AG08395 (cell line): ENCODE data around the gene ABCC1.

Experiments used
- DNase-seq: peaks from one replicate; pipeline ENCODE4 v3.0.0; 2012; ENCODE audit warnings: mixed read lengths, low spot score

Gene ABCC1

GRCh38 chr16:15993946-15994665 is 44.7 kb downstream of the ABCC1 start:
- no peak for DNase-seq

GRCh38 chr16:15996432-15997109 is 47.2 kb downstream of the ABCC1 start:
- peak; percentile 82 for DNase-seq

GRCh38 chr16:16000685-16001084 is 51.3 kb downstream of the ABCC1 start:
- no peak for DNase-seq

DNA sequence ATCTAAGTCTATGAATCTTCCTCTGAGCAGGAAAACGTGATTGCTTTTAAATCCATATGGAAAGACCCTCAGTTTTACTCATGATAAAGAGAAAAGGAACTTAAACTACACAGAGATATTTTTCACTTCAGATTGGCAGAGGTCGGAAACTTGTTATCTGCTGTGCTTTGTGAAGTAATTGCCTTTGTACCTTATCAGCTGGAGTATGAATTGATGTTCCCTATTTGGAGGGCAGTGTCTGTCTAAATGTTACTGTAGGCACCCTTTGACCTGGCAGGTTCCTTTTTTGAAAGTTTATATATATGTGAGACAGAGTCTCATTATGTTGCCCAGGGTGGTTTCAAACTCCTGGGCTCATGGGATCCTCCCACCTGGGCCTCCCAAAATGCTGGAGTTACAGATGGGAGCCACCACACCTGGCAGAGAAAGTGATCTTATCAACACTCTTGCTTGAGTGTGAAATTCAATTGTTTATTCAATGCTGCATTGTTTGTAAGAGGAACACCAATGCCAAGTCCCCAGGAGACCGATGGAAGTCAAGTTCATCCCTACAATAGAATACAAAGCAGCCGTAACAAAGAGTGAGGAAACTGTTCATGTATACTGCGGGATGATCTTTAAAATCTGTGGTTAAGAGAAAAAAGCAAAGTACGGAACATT is 52.3 kb downstream of the ABCC1 start:
- no peak for DNase-seq

DNA sequence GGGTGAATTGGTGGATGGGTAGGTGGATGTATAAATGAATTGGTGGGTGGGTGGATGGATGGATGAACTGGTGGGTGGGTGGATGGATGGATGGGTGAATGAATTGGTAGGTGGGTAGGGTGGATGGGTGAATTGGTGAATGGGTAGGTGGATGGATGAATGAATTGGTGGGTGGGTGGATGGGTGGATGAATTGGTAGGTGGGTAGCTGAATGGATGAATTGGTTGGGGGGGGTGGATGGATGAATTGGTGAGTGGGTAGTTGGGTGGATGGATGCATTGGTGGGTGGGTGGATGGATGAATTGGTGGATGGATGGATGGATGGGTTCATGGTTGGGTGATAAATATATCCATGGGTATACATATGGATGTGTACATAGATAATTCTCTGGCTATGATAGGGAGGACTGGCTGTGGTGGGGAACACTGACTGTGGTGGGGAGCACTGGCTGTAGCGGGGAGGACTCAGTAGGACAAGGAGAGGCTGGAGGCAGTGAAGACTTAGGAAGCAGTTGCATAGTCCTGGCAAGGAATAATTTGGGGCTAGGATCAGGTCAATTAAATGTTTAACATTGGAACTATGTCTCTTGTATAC is 54.4 kb downstream of the ABCC1 start:
- DNase-seq, result no peak

DNA sequence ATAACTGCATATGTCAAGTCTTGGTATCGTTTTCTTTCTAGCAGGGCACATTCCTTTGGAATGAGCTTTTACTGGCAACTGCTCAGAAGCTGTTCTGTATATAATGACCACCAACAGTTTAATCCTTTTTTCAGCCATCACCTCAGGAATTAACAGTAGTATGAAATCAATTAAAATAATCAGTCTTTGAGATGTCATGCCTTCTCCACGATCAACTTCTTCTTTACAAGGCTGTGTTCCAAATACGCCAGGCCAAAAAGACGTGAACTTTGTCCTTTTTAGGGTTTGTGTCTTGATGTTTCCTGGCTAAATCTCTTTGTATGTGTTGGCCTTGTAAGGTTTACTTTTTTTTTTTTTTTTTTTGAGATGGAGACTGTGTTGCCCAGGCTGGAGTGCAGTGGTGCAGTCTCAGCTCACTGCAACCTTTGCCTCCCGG is 54.9 kb downstream of the ABCC1 start:
- peak; percentile 62 for DNase-seq

DNA sequence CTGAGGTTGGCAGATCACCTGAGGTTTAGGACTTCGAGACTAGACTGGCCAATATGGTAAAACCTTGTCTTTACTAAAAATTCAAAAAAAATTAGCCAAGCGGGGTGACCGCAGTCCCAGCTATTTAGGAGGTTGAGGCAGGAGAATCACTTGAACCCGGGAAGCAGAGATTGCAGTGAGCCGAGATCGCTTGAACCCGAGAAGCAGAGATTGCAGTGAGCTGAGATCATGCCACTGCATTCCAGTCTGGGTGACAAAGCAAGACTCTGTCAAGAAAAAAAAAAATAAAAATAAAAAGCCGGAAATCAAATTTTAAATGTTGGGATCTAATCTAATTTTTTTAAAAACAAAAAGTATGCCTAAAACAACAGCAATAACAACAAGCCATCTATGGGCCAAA is 56.3 kb downstream of the ABCC1 start:
- DNase-seq, result no peak

DNA sequence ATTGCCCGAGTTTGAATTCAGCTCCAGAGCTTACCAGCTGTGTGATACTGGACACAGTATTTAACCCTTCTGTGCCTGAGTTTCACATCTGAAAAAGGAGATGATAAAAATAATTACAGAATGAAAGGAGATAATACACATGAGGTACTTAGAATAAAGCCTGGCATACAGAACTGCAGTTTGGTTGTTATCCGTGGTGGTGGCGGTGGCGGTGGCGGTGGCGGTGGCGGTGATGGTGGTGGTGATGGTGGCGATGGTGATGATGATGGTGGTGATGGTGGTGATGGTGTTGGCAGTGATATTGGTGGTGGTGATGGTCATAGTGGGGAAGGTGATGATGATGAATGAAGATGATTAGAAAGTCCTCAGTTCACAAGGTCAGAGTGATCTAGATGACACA is 57.2 kb downstream of the ABCC1 start:
- no peak for DNase-seq

GRCh38 chr16:16007743-16008111 is 58.3 kb downstream of the ABCC1 start:
- no peak for DNase-seq

DNA sequence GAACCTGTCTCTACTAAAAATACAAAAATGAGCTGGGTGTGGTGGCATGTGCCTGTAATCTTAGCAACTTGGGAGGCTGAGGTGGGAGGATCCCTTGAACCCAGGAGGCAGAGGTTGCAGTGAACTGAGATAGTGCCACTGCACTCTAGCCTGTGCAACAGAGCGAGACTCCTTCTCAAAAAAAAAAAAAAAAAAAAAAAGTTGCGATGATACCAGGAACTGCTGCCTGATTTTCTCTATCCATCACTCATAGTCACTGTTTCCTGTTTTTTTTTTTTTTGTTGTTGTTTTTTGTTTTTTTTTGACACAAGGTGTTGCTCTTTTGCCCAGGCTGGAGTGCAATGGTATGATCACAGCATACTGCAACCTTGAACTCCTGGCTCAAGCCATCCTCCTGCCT is 59.2 kb downstream of the ABCC1 start:
- no peak for DNase-seq

GRCh38 chr16:16009401-16009800 is 60.0 kb downstream of the ABCC1 start:
- no peak for DNase-seq

- DNase-seq, result no peak
These were observed 60.8 kb downstream of the ABCC1 start for GRCh38 chr16:16010194-16010593.

DNA sequence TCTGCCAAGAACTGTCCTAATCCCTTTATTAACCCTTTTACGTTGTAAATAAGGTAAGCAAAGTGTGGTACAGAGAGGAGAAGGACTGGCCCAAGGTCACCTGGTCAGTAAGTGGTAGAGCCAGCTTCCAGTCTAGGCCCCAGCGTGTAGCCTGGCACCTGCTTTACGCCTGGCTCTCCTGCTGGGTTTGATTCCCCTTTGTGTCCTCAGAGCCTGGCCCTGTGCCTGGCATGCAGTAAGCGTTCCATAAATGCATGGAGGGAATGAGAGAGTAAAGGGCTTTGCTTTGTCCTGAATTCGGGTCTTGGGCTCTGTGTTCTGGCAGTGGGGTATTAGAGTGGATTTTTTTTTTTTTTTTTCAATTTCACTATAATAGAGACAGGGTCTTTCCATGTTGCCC is 62.7 kb downstream of the ABCC1 start:
- DNase-seq, result no peak

- DNase-seq, result no peak
These were observed 64.4 kb downstream of the ABCC1 start for GRCh38 chr16:16013812-16014211.

DNA sequence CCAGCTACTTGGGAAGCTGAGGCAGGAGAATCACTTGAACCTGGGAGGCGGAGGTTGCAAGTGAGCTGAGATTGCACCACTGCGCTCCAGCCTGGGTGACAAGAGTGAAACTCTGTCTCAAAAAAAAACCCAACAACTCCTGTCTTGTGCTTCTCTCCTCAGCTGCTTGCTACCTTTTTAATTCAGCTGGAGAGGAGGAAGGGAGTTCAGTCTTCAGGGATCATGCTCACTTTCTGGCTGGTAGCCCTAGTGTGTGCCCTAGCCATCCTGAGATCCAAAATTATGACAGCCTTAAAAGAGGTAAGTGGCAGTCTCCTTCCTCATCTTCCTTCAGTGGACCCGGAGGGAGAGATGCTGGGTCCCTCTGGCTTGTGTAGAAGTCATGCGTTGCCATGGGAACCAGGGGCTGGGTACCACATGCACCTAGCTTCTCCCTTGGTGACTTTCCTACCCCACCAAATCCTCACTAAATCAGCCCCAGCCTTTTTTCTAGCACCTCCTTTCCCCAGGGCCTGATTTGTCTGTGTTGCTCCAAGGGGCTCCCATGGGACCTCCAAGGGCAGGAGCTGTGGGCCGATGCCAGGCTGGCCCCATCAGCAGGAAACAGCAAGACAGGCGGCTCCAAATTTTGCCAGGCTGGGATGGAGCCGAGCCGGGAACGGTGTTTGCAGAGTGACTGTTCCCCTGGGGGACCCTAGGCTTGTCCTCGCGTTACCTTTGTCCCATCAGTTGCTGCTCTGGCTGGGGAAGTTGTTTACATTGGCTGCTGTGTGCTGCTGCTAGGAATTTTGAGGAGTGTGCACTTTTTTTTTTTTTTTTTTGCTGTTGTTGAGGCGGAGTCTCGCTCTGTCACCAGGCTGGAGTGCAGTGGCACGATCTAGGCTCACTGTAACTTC is 65.2 kb downstream of the ABCC1 start:
- DNase-seq, result peak; percentile 32

DNA sequence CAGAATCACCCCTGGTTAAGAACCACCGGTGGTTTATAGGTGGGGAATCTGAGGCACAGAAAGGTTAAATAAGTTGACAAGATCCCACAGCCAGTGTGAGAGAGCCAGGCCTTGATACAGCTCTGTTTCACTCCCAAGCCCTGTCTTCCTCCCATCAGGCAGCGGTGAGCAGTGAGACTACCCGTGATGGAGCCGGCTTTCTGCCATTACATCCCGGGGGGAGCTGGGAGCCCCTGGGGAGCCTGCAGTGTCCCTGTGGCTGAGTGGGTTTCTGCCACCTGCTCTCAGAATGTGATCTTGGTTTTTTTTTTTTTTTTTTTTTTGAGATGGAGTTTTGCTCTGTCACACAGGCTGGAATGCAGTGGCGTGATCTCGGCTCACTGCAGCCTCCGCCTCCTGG is 66.4 kb downstream of the ABCC1 start:
- no peak for DNase-seq

- no peak for DNase-seq
These were observed 67.1 kb downstream of the ABCC1 start for GRCh38 chr16:16016388-16016964.

- no peak for DNase-seq
These were observed 68.4 kb downstream of the ABCC1 start for GRCh38 chr16:16017812-16018211.

DNA sequence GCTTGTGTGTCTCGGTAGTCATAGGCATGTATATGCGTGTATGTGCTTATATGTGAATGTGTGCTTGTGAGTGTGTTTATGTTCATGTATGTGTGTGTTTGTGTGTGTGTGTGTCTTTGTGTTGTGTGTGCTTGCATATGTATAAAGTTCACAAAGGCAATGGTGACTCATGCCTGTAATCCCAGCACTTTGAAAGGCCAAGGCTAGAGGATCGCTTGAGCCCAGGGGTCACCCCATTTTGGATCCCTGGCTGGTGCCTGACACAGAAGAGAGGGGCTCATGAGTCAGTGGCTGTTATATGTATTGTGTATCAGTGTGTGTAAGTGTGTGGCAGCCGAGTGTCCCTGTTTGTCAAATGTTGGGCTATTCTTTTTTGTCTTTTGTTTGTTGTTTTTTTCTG is 69.3 kb downstream of the ABCC1 start:
- no peak for DNase-seq

GRCh38 chr16:16019488-16019887 is 70.1 kb downstream of the ABCC1 start:
- DNase-seq, result peak; percentile 80

DNA sequence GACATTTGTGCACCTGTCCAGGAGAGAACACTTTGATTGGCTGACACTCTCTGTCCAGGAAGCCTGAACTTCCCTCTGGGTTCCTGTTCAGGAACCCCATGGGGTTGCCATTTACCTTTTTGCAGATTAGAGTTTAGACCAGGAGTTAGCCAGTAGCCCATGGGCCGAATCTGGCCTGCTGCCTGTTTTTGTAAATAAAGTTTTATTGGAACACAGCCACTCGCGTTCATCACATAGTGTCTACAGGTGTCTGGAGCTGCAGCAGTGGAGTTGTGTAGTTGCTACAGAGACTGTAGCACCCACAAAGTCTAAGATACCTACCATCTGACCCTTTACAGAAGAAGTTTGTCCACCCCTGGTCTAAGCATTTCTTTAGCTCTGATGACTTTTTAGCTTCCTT is 70.9 kb downstream of the ABCC1 start:
- no peak for DNase-seq

GRCh38 chr16:16021020-16021419 is 71.6 kb downstream of the ABCC1 start:
- no peak for DNase-seq
